HepG2 (cell line): Measurements from ENCODE around the gene MLX. TPM values are rescaled to one million over a fixed set of nuclear protein-coding genes. Genes with fewer than 3 reads are reported as not detected.

ENCODE experiments used
- ARNTL ChIP-seq: sonication (generic); formaldehyde crosslinking; IDR thresholded peaks from 2 replicates; pipeline ENCODE4 v1.4.0; 2020; ENCODE audit warnings: mild to moderate bottlenecking, missing genetic modification reagents
- CBX2 ChIP-seq, 2 experiments: fragments of 200-600 bp in 1 of 2; sonication (generic); formaldehyde crosslinking in 1 of 2; IDR thresholded peaks; 2 replicates each; pipeline versions ENCODE4 v1.7.0 to v1.8.1; 2018 to 2022; ENCODE audit warnings: low read depth in 2 of 2, low read length in 1 of 2, mild to moderate bottlenecking in 1 of 2, missing genetic modification reagents in 1 of 2
- MYC ChIP-seq: sonication (generic); formaldehyde crosslinking; IDR thresholded peaks from 2 replicates; pipeline ENCODE4 v1.9.0; 2021; ENCODE audit warnings: missing genetic modification reagents, borderline replicate concordance
- NCOR1 ChIP-seq: fragments of 200-600 bp; sonication (generic); IDR thresholded peaks from 2 replicates; pipeline ENCODE4 v1.7.0; 2017; ENCODE audit warnings: antibody characterized with exemption, low read length, borderline replicate concordance
- SMARCC2 ChIP-seq: fragments of 450-650 bp; IDR thresholded peaks from 2 replicates; pipeline ENCODE4 v1.6.1; 2017; ENCODE audit warnings: antibody characterized with exemption, mild to moderate bottlenecking
- ZC3H13 ChIP-seq: sonication (generic); formaldehyde crosslinking; IDR thresholded peaks from 2 replicates; pipeline ENCODE4 v1.8.1; 2023; ENCODE audit warnings: mild to moderate bottlenecking, missing genetic modification reagents, moderate library complexity
- ZFP62 ChIP-seq: sonication (generic); formaldehyde crosslinking; IDR thresholded peaks from 2 replicates; pipeline ENCODE4 v1.4.0; 2020; ENCODE audit warnings: missing genetic modification reagents
- ZKSCAN1 ChIP-seq: fragments of 150-350 bp; IDR thresholded peaks from 2 replicates; pipeline ENCODE4 v1.6.1; 2014; ENCODE audit warnings: low read length
- ZNF274 ChIP-seq: sonication (generic); formaldehyde crosslinking; IDR thresholded peaks from 2 replicates; pipeline ENCODE4 v1.5.1; 2020; ENCODE audit warnings: mild to moderate bottlenecking, missing genetic modification reagents
- ZNF772 ChIP-seq: sonication (generic); formaldehyde crosslinking; IDR thresholded peaks from 2 replicates; pipeline ENCODE4 v1.5.0; 2020; ENCODE audit warnings: mild to moderate bottlenecking, missing genetic modification reagents
- ZNF773 ChIP-seq: sonication (generic); formaldehyde crosslinking; IDR thresholded peaks from 2 replicates; pipeline ENCODE4 v1.4.0; 2020; ENCODE audit warnings: missing genetic modification reagents, borderline replicate concordance
- polyA plus RNA-seq, 8 experiments: library from polyadenylated mRNA; depleted of rRNA in 3 of 8; stranded (reverse) in 7 of 8; unstranded in 1 of 8; fragments of >200 nt; fragmentation: Illumina TruSeq in 4 of 8; extraction: Trizol in 4 of 8; gene quantifications; 2 replicates each; pipeline versions ENCODE4 v1.2.1 to v1.2.3, GENCODE V29; 2011 to 2016; ENCODE audit warnings: low read depth in 4 of 8, missing spikeins in 1 of 8, mixed read lengths in 1 of 8; ENCODE audit not compliant: insufficient read depth in 1 of 8
- total RNA-seq, 5 experiments: library from RNA; depleted of rRNA; stranded (reverse); fragments of >200 nt; fragmentation: Illumina TruSeq; extraction: Trizol; gene quantifications; 2 replicates each; pipeline ENCODE4 v1.2.3, GENCODE V29; 2016; ENCODE audit warnings: low read depth in 1 of 5
- TF ChIP-seq, protein P1 (sequence below): sonication (generic); formaldehyde crosslinking; IDR thresholded peaks from 2 replicates; pipeline ENCODE4 v1.4.0; 2020; ENCODE audit warnings: missing genetic modification reagents
- TF ChIP-seq, protein P2 (sequence below): sonication (generic); formaldehyde crosslinking; IDR thresholded peaks from 2 replicates; pipeline ENCODE4 v1.5.1; 2020; ENCODE audit warnings: missing genetic modification reagents, mild to moderate bottlenecking, borderline replicate concordance
- TF ChIP-seq, protein P3 (sequence below): sonication (generic); formaldehyde crosslinking; IDR thresholded peaks from 2 replicates; pipeline ENCODE4 v1.4.0; 2020; ENCODE audit warnings: mild to moderate bottlenecking, missing genetic modification reagents
- TF ChIP-seq, protein P4 (sequence below): sonication (generic); formaldehyde crosslinking; conservative IDR thresholded peaks from 2 replicates; pipeline ENCODE4 v1.8.1; 2023; ENCODE audit warnings: missing genetic modification reagents
- TF ChIP-seq, protein P5 (sequence below): sonication (generic); formaldehyde crosslinking; IDR thresholded peaks from 2 replicates; pipeline ENCODE4 v1.4.0; 2020; ENCODE audit warnings: missing genetic modification reagents

The MLX gene
- total and polyA plus RNA-seq, 2 of the 13 experiments (the other 11 are each of a cell fraction or from before 2014, with no cell fraction given): 38.9 to 74.4 TPM

DNA sequence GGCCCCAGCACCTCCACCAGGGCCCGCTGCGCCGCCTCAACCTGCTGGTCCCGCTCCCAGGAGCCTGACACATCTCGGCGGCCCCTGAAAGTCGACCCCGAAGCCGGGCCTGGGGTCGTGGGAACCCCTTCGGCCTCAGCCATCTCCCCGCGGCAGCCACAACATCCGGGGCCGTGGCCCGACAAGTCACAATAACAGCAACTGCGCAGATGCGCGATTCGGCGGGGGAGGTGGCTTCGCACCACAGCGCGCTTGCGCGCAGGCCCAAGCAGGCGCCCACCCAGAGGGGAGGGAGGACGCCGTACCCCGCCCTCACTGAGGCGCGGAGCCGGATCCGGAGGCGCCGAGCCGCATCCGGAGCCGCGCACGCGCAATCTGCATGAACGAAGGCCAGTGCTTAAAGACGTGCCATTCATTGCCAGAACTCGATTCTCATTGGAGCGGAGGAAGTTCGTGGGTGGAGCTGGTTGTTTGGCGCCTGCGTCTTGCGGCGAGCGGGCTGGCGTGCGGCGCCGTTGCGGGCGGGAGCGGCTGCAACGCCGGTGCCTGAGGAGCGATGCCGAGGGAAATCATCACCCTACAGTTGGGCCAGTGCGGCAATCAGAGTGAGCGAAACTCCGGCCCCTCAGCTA lies 42.4 kb downstream of the MLX start, which contains the start of the genes RETREG3 and TUBG1 (continued):
- TF ChIP-seq, protein P1, sequence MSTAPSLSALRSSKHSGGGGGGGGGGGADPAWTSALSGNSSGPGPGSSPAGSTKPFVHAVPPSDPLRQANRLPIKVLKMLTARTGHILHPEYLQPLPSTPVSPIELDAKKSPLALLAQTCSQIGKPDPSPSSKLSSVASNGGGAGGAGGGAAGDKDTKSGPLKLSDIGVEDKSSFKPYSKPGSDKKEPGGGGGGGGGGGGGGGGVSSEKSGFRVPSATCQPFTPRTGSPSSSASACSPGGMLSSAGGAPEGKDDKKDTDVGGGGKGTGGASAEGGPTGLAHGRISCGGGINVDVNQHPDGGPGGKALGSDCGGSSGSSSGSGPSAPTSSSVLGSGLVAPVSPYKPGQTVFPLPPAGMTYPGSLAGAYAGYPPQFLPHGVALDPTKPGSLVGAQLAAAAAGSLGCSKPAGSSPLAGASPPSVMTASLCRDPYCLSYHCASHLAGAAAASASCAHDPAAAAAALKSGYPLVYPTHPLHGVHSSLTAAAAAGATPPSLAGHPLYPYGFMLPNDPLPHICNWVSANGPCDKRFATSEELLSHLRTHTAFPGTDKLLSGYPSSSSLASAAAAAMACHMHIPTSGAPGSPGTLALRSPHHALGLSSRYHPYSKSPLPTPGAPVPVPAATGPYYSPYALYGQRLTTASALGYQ (CRISPR knock-in tag): peak; percentile 83
- peak; percentile 65; the same call in 1 of the 2 replicates for TF ChIP-seq ZC3H13
- TF ChIP-seq ARNTL (CRISPR knock-in tag): no peak; the same call in 1 of the 2 replicates
- TF ChIP-seq ZNF274 (CRISPR knock-in tag): peak; percentile 97
- TF ChIP-seq SMARCC2: no peak
- TF ChIP-seq ZFP62 (CRISPR knock-in tag): no peak
- TF ChIP-seq, protein P2, sequence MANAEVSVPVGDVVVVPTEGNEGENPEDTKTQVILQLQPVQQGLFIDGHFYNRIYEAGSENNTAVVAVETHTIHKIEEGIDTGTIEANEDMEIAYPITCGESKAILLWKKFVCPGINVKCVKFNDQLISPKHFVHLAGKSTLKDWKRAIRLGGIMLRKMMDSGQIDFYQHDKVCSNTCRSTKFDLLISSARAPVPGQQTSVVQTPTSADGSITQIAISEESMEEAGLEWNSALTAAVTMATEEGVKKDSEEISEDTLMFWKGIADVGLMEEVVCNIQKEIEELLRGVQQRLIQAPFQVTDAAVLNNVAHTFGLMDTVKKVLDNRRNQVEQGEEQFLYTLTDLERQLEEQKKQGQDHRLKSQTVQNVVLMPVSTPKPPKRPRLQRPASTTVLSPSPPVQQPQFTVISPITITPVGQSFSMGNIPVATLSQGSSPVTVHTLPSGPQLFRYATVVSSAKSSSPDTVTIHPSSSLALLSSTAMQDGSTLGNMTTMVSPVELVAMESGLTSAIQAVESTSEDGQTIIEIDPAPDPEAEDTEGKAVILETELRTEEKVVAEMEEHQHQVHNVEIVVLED (CRISPR knock-in tag): peak; percentile 94
- TF ChIP-seq, protein P3, sequence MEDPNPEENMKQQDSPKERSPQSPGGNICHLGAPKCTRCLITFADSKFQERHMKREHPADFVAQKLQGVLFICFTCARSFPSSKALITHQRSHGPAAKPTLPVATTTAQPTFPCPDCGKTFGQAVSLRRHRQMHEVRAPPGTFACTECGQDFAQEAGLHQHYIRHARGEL (CRISPR knock-in tag): 0 out of 2 replicates have a peak, but pooled peaks have one; percentile 45
- no peak for TF ChIP-seq ZNF772
- TF ChIP-seq, protein P4, sequence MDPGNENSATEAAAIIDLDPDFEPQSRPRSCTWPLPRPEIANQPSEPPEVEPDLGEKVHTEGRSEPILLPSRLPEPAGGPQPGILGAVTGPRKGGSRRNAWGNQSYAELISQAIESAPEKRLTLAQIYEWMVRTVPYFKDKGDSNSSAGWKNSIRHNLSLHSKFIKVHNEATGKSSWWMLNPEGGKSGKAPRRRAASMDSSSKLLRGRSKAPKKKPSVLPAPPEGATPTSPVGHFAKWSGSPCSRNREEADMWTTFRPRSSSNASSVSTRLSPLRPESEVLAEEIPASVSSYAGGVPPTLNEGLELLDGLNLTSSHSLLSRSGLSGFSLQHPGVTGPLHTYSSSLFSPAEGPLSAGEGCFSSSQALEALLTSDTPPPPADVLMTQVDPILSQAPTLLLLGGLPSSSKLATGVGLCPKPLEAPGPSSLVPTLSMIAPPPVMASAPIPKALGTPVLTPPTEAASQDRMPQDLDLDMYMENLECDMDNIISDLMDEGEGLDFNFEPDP: no peak
- TF ChIP-seq CBX2 (IDR thresholded peaks at IDR 0.05; ENCODE audit: low read depth, low read length): no peak
- TF ChIP-seq CBX2 (CRISPR knock-in tag; IDR thresholded peaks at IDR 0.05; ENCODE audit: low read depth): no peak
- TF ChIP-seq NCOR1: no peak; the same call in 1 of the 2 replicates
- TF ChIP-seq, protein P5, sequence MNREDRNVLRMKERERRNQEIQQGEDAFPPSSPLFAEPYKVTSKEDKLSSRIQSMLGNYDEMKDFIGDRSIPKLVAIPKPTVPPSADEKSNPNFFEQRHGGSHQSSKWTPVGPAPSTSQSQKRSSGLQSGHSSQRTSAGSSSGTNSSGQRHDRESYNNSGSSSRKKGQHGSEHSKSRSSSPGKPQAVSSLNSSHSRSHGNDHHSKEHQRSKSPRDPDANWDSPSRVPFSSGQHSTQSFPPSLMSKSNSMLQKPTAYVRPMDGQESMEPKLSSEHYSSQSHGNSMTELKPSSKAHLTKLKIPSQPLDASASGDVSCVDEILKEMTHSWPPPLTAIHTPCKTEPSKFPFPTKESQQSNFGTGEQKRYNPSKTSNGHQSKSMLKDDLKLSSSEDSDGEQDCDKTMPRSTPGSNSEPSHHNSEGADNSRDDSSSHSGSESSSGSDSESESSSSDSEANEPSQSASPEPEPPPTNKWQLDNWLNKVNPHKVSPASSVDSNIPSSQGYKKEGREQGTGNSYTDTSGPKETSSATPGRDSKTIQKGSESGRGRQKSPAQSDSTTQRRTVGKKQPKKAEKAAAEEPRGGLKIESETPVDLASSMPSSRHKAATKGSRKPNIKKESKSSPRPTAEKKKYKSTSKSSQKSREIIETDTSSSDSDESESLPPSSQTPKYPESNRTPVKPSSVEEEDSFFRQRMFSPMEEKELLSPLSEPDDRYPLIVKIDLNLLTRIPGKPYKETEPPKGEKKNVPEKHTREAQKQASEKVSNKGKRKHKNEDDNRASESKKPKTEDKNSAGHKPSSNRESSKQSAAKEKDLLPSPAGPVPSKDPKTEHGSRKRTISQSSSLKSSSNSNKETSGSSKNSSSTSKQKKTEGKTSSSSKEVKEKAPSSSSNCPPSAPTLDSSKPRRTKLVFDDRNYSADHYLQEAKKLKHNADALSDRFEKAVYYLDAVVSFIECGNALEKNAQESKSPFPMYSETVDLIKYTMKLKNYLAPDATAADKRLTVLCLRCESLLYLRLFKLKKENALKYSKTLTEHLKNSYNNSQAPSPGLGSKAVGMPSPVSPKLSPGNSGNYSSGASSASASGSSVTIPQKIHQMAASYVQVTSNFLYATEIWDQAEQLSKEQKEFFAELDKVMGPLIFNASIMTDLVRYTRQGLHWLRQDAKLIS: no peak; the same call in 1 of the 2 replicates
- peak; percentile 84; the same call in 1 of the 2 replicates for TF ChIP-seq ZNF773 (CRISPR knock-in tag)
- TF ChIP-seq MYC (CRISPR knock-in tag): peak; percentile 79; the same call in 1 of the 2 replicates
- TF ChIP-seq ZKSCAN1: no peak
